Common myeloid progenitor, CD34-positive (primary cell): ENCODE results near the gene PIP5K1A.
A peak's percentile ranks its signal among the peaks of the same experiment; 100 is the strongest.

Source experiments
- CTCF ChIA-PET: fragments of 350-600 bp; sonication (Branson Sonifier 250); formaldehyde crosslinking; loops from one replicate; lab custom pipeline; 2021; ENCODE audit warnings: antibody characterized with exemption; lab: Charles Lee
- POLR2A ChIA-PET: fragments of 350-600 bp; sonication (Branson Sonifier 250); formaldehyde crosslinking; loops from one replicate; lab custom pipeline; 2021; ENCODE audit warnings: antibody characterized with exemption; lab: Charles Lee
- DNase-seq, 3 donors: peaks; one replicate each; pipeline versions ENCODE4 v3.0.0 to v3.0.0-alpha.2; 2013
- H3K27ac ChIP-seq, 2 experiments: 1 replicate in 1 of 2; 2 replicates in 1 of 2; pipeline ENCODE4 v1.7.0; 2013; ENCODE audit warnings: inconsistent platforms in 2 of 2, low read length in 2 of 2, mild to moderate bottlenecking in 2 of 2, low read depth in 1 of 2, moderate library complexity in 1 of 2; ENCODE audit not compliant: severe bottlenecking in 2 of 2, insufficient read depth in 1 of 2, poor library complexity in 1 of 2
- H3K27me3 ChIP-seq, 5 experiments: replicated peaks in 2 of 5; 1 replicate in 3 of 5; 2 replicates in 2 of 5; pipeline versions ENCODE4 v1.6.1 to v1.7.0; 2013; ENCODE audit warnings: low read length in 4 of 5, mild to moderate bottlenecking in 2 of 5, moderate library complexity in 2 of 5, inconsistent platforms in 1 of 5; ENCODE audit not compliant: insufficient read depth in 5 of 5, control insufficient read depth in 4 of 5
- H3K36me3 ChIP-seq, 4 experiments: 1 replicate in 2 of 4; 2 replicates in 2 of 4; pipeline versions ENCODE4 v1.6.1 to v1.7.0; 2013; ENCODE audit warnings: low read length in 3 of 4, control low read depth in 1 of 4, mild to moderate bottlenecking in 1 of 4; ENCODE audit not compliant: control insufficient read depth in 4 of 4, insufficient read depth in 4 of 4
- H3K4me1 ChIP-seq, 4 experiments: 1 replicate in 3 of 4; 2 replicates in 1 of 4; pipeline versions ENCODE4 v1.6.1 to v1.7.1; 2013; ENCODE audit warnings: low read length in 3 of 4, mild to moderate bottlenecking in 3 of 4, control low read depth in 1 of 4, inconsistent platforms in 1 of 4, moderate library complexity in 1 of 4; ENCODE audit not compliant: control insufficient read depth in 4 of 4, insufficient read depth in 4 of 4; ENCODE audit errors: control extremely low read depth in 1 of 4
- H3K4me3 ChIP-seq, 7 experiments: 1 replicate in 4 of 7; 2 replicates in 3 of 7; pipeline versions ENCODE4 v1.5.1 to v1.7.0; 2013; ENCODE audit warnings: mild to moderate bottlenecking in 7 of 7, low read length in 6 of 7, moderate library complexity in 6 of 7, inconsistent platforms in 2 of 7, low read depth in 2 of 7, control low read depth in 1 of 7; ENCODE audit not compliant: insufficient read depth in 4 of 7, control insufficient read depth in 1 of 7; ENCODE audit errors: extremely low read depth in 1 of 7
- H3K9me3 ChIP-seq, 5 experiments: 1 replicate in 4 of 5; 2 replicates in 1 of 5; pipeline versions ENCODE4 v1.6.1 to v1.7.1; 2013; ENCODE audit warnings: low read length in 4 of 5, mild to moderate bottlenecking in 2 of 5, inconsistent platforms in 1 of 5, low read depth in 1 of 5, moderate library complexity in 1 of 5; ENCODE audit not compliant: control insufficient read depth in 4 of 5, insufficient read depth in 2 of 5; ENCODE audit errors: control extremely low read depth in 1 of 5
- WGBS: methylation state at CpG from one replicate; pipeline ENCODE4 v1.1.5; 2013; ENCODE audit not compliant: insufficient coverage; 5-methylcytosine and 5-hydroxymethylcytosine counted together

PIP5K1A gene

DNA sequence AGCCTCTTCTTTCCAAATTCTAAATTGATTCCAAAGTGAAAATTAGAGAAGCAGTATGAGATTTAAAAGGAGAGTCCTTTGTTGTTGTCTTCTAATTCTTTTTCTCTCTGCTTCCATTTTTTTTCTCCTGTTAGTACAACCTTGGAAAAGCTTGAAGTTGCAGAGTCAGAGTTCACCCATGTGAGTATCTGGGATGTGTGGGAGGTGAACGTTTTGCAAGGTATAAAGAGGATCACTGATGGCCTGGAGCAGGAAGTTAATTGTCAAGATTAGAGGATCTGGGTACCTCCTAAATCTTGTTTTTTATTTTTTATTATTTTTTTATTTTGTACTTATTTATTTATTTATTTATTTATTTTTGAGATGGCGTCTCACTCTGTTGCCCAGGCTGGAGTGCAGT is 48.4 kb downstream of the PIP5K1A start:
- Histone ChIP-seq H3K9me3 (no peaks in the 10 kb centered on the region), H3K27ac (no peak overlapping the region), H3K4me3 (no peak overlapping the region), H3K36me3 (peaks cover 22 to 75% (median 59%) of the 10 kb centered on the region in 4 experiments), H3K27me3 (no peaks in the 10 kb centered on the region), H3K4me1 (no peaks in the 10 kb centered on the region)
- no CpG with 5 or more reads among the region's 2 CpGs for WGBS
- POLR2A ChIA-PET: no interaction called here
- CTCF ChIA-PET: interaction anchor here (0.7 to 1.9 kb wide), 4 partner anchors 14 to 222 kb away, joined by 3 to 4 read pairs (median 4); no protein-coding TSS in a partner anchor
- DNase-seq: no peak

GRCh38 chr1:151251656-151252470 is 53.5 kb downstream of the PIP5K1A start:
- no peak overlapping the region for H3K27ac ChIP-seq
- peaks cover 7 to 26% (median 21%) of the 10 kb centered on the region in 4 experiments for H3K36me3 ChIP-seq
- no peak overlapping the region for H3K4me3 ChIP-seq
- peak; percentile 82 to 93 (median 92) for DNase-seq
- CTCF ChIA-PET: interaction anchor here (0.8 to 6.3 kb wide), 25 partner anchors 9 to 500 kb away, joined by 3 to 52 read pairs (median 4); partner anchors contain the start of genes PSMB4, TMOD4 and TNFAIP8L2
- 87% methylated on average over 6 of the region's 16 CpGs for WGBS
- no peaks in the 10 kb centered on the region for H3K9me3 ChIP-seq
- H3K4me1 ChIP-seq: peaks cover 5 to 12% (median 11%) of the 10 kb centered on the region in 4 experiments
- H3K27me3 ChIP-seq: no peaks in the 10 kb centered on the region
- POLR2A ChIA-PET: interaction anchor here (1.3 kb wide), 1 partner anchor 30 kb away, joined by 3 read pairs; the partner anchor contains the start of gene ZNF687

- peak; percentile 97 to 98 (median 98) for DNase-seq
- peaks cover 5 to 12% (median 11%) of the 10 kb centered on the region in 4 experiments for H3K4me1 ChIP-seq
- no peaks in the 10 kb centered on the region for H3K27me3 ChIP-seq
- peaks cover 0 to 9% (median 3%) of the 10 kb centered on the region in 4 experiments for H3K36me3 ChIP-seq
- H3K4me3 ChIP-seq: peak within 1 kb of the TSS; percentile 80 to 99 (median 98)
- POLR2A ChIA-PET: interaction anchor here (1.5 kb wide), 1 partner anchor 27 kb away, joined by 5 read pairs; no protein-coding TSS in a partner anchor
- CTCF ChIA-PET: interaction anchor here (1.3 to 1.9 kb wide), 2 partner anchors 27 to 79 kb away, joined by 4 to 7 read pairs; partner anchors contain the start of genes TMOD4 and ZNF687
- H3K27ac ChIP-seq: peak within 1 kb of the TSS; percentile 80 to 90
- 5% methylated on average over 41 of the region's 56 CpGs for WGBS
- no peaks in the 10 kb centered on the region for H3K9me3 ChIP-seq
Observed at GRCh38 chr1:151254217-151255213, 56.2 kb downstream of the PIP5K1A start, which contains the start of gene PSMD4. TSS of gene PSMD4 (plus strand) at chr1:151254734. CDS start at chr1:151254783, 49 bp downstream.

DNA sequence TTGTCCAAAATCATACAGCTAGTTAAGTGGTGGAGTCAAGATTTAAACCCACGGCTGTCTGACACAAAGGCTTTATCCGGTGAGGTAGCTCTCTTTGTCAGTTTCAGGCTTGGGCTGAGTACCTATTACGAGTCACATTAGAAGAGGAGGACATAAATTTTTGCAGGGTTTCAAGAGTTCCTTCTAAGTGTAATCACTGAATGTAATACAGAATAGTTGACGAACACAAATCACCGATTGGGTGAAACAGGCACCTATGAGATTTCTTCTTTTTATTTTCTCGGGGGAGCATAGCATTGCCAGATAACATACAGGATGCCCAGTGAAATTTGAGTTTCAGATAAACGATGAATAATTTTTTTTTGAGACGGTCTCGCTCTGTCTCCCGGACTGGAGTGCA is 57.0 kb downstream of the PIP5K1A start:
- H3K36me3 ChIP-seq: peaks cover 0 to 4% (median 0%) of the 10 kb centered on the region in 4 experiments
- ChIA-PET POLR2A (interaction anchor here (0.6 to 1.5 kb wide), 2 partner anchors 26 to 53 kb away, joined by 4 to 5 read pairs; no protein-coding TSS in a partner anchor), CTCF (interaction anchor here (1.3 to 1.9 kb wide), 2 partner anchors 26 to 80 kb away, joined by 4 to 7 read pairs; partner anchors contain the start of genes TMOD4 and ZNF687)
- peak in 2 of 3 donors; percentile 8 to 13 for DNase-seq
- peaks cover 5 to 12% (median 11%) of the 10 kb centered on the region in 4 experiments for H3K4me1 ChIP-seq
- WGBS: 69% methylated on average over 10 of the region's 10 CpGs
- no peaks in the 10 kb centered on the region for H3K9me3 ChIP-seq
- H3K4me3 ChIP-seq: peak overlapping the region in 6 of 7 experiments; percentile 92 to 99 (median 98)
- peak overlapping the region; percentile 80 to 90 for H3K27ac ChIP-seq
- H3K27me3 ChIP-seq: no peaks in the 10 kb centered on the region

- Histone ChIP-seq H3K4me3 (no peak overlapping the region), H3K4me1 (peaks cover 5 to 11% (median 10%) of the 10 kb centered on the region in 4 experiments), H3K9me3 (no peaks in the 10 kb centered on the region), H3K27me3 (no peaks in the 10 kb centered on the region), H3K36me3 (peaks cover 4 to 20% (median 17%) of the 10 kb centered on the region in 4 experiments), H3K27ac (no peak overlapping the region)
- CTCF ChIA-PET: interaction anchor here (0.8 kb wide), 1 partner anchor 15 kb away, joined by 3 read pairs; no protein-coding TSS in a partner anchor
- POLR2A ChIA-PET: no interaction called here
- WGBS: no CpG with 5 or more reads among the region's 2 CpGs
- no peak for DNase-seq
Observed at GRCh38 chr1:151259351-151259750, 61.0 kb downstream of the PIP5K1A start.
